Measurements from ENCODE around the gene MYH11.
"Not testable (repeated sequence)": the region's sequence is repeated elsewhere in the genome, so short reads cannot be mapped to it uniquely, and the experiment has no call there.

MYH11 gene

DNA sequence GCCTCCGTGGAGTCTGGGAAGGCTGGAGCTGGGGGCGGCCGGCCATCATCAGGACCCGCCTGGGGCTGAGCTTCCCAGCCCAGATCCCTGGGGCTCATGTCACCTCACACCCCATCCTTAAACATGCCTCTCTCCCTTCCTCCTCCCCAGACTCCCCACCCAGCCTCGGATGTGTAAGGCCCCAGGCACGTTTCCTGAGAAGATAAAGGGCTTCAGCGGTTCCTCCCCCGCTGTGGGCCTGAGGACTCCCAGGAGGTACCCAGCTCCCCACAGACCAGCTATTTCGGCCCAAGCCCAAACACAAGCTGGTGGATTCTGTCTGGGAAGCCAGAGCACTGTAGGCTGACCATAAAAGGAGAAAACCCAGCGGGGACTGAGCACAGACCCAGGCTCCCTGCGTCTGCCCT lies 49.2 kb downstream of the MYH11 start:
- Histone ChIP-seq H3K9ac (ENCODE audit: insufficient read length) (no peak overlapping the region), H3K4me3 (no peak overlapping the region), H3K27ac (no peak overlapping the region), H3K9me3 (ENCODE audit: low read depth, low read length) (no peaks in the 10 kb centered on the region), H3K36me3 (ENCODE audit: insufficient read depth, low read length) (no peaks in the 10 kb centered on the region)
- no peak for DNase-seq (ENCODE audit: low read depth, low spot score)
- TF ChIP-seq POLR2AphosphoS5 (IDR thresholded peaks at IDR 0.05; ENCODE audit: borderline replicate concordance, low read depth, low read length) (no peak), EZH2 (IDR thresholded peaks at IDR 0.05) (no peak), FOXP2 (optimal IDR thresholded peaks at IDR 0.05; ENCODE audit: control extremely low read depth, extremely low read length, insufficient read depth) (no peak)

DNA sequence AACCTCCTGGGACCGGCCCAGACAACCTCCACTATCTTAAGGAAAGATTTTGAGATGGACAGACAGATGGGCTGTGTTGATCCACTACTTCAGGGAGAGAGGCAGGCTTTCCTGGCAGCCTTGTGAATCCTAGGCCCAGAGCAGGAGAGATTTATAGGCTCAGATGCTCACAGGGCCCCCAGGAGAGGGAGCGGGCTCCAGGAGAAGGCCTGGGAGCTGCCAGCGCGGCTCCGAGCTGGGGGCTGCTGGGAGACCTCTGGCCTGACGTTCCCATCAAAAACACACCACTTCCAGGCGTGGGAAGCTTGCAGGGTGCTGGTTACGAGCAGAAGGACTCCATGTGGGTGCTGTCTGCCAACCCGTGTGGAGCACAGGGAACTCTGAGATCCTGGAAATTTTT lies 53.2 kb downstream of the MYH11 start:
- H3K36me3 ChIP-seq (ENCODE audit: insufficient read depth, low read length): no peaks in the 10 kb centered on the region
- TF ChIP-seq POLR2AphosphoS5 (IDR thresholded peaks at IDR 0.05; ENCODE audit: borderline replicate concordance, low read depth, low read length) (no peak), FOXP2 (optimal IDR thresholded peaks at IDR 0.05; ENCODE audit: control extremely low read depth, extremely low read length, insufficient read depth) (no peak), EZH2 (IDR thresholded peaks at IDR 0.05) (no peak)
- no peaks in the 10 kb centered on the region for H3K9me3 ChIP-seq (ENCODE audit: low read depth, low read length)
- no peak overlapping the region for H3K4me3 ChIP-seq
- H3K9ac ChIP-seq (ENCODE audit: insufficient read length): no peak overlapping the region
- DNase-seq (ENCODE audit: low read depth, low spot score): no peak
- H3K27ac ChIP-seq: no peak overlapping the region

DNA sequence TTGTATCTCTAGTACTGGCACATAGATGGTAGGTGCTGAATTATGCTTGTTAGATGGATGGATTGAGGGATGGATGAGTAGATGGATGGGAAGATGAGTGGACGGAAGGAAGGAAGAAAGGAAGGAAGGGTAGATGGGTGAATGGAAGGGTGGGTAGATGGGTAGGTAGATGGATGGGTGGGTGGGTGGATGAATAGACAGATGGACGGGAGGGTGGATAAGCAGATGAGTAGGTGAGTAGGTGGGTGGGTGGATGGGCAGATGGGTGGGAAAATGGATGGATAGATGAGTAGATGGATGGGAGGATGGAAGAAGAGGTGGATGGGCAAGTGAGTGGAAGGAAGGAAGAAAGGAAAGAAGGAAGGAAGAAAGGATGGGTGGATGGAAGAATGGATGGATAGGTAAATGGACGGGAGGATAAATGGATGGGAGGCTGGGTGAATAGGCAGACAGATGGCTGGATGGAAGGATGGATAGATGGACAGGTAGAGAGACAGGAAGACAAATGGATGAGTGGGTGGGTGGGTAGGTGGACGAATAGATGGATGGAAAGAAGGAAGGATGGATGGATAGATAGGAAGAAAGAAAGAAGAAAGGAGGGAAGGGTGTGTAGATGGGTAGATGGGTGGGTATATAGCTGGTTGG lies 56.9 kb downstream of the MYH11 start:
- no peak overlapping the region for H3K4me3 ChIP-seq
- no peaks in the 10 kb centered on the region for H3K9me3 ChIP-seq (ENCODE audit: low read depth, low read length)
- no peak overlapping the region for H3K27ac ChIP-seq
- H3K36me3 ChIP-seq (ENCODE audit: insufficient read depth, low read length): no peaks in the 10 kb centered on the region
- TF ChIP-seq POLR2AphosphoS5 (IDR thresholded peaks at IDR 0.05; ENCODE audit: borderline replicate concordance, low read depth, low read length): no peak
- TF ChIP-seq FOXP2 (optimal IDR thresholded peaks at IDR 0.05; ENCODE audit: control extremely low read depth, extremely low read length, insufficient read depth): no peak
- TF ChIP-seq EZH2 (IDR thresholded peaks at IDR 0.05): no peak
- no peak overlapping the region for H3K9ac ChIP-seq (ENCODE audit: insufficient read length)
- no peak for DNase-seq (ENCODE audit: low read depth, low spot score)

DNA sequence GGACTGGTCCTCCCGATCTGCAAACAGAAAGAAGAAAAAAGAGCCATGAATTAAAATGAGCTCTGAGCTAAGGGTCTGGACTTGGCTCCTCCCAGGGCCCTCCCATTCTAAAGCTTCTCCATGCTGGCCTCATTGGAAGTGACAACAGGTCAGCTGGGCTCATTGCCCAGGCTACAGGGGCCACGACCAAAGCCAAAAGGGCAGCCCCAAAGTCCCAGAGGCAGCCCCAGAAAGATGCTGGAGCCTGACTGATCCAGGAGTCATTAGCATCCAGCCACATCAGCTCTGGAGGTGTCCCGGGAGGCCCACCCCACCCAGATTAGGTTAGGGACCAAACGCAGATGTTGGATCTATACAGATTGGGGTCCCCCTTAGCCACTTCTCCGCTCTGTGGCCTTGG lies 58.2 kb downstream of the MYH11 start:
- Histone ChIP-seq H3K9ac (ENCODE audit: insufficient read length) (no peak overlapping the region), H3K4me3 (no peak overlapping the region), H3K9me3 (ENCODE audit: low read depth, low read length) (no peaks in the 10 kb centered on the region), H3K27ac (no peak overlapping the region), H3K36me3 (ENCODE audit: insufficient read depth, low read length) (no peaks in the 10 kb centered on the region)
- no peak for DNase-seq (ENCODE audit: low read depth, low spot score)
- TF ChIP-seq FOXP2 (optimal IDR thresholded peaks at IDR 0.05; ENCODE audit: control extremely low read depth, extremely low read length, insufficient read depth) (no peak), POLR2AphosphoS5 (IDR thresholded peaks at IDR 0.05; ENCODE audit: borderline replicate concordance, low read depth, low read length) (no peak), EZH2 (IDR thresholded peaks at IDR 0.05) (no peak)

DNA sequence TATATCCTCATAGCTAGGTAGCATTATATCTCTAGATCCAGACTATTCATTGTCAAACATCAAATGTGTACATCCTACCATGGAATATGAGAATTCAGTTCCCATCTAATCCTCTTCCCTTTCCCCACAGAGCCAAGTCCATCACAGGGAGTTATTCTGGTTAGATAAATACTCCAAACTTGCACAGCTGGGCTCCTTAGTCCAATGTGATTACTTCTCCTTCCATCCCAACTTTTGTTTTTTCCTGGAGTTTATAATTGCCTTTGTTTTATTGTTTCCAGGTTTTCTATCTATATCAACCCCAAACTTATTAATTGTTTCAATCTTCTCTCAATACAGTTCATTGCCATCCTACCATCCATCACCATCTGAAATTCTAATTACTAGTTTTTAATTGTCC lies 59.9 kb downstream of the MYH11 start:
- no peak for DNase-seq (ENCODE audit: low read depth, low spot score)
- no peak for TF ChIP-seq EZH2 (IDR thresholded peaks at IDR 0.05)
- H3K9me3 ChIP-seq (ENCODE audit: low read depth, low read length): no peaks in the 10 kb centered on the region

DNA sequence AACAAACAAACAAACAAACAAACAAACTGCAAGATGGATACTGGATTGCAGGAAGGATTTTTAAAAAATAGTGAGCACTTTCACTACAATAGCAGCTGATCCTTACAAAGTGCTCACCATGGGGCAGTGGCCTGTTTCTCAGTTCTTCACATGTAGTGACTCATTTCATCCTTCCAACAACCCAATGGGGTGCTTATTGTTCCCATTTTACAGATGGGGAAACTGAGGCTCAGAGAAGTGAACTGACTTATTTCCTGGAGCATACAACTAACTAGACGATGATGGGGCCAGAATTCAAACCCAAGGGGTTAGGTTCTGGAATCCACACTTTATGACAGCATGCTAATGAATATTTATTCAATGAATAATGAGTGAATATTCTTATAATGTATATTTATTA lies 61.2 kb downstream of the MYH11 start:
- TF ChIP-seq EZH2 (IDR thresholded peaks at IDR 0.05) (no peak), POLR2AphosphoS5 (IDR thresholded peaks at IDR 0.05; ENCODE audit: borderline replicate concordance, low read depth, low read length) (no peak), FOXP2 (optimal IDR thresholded peaks at IDR 0.05; ENCODE audit: control extremely low read depth, extremely low read length, insufficient read depth) (no peak)
- no peak for DNase-seq (ENCODE audit: low read depth, low spot score)
- no peaks in the 10 kb centered on the region for H3K36me3 ChIP-seq (ENCODE audit: insufficient read depth, low read length)
- no peak overlapping the region for H3K27ac ChIP-seq
- H3K9ac ChIP-seq (ENCODE audit: insufficient read length): no peak overlapping the region
- H3K9me3 ChIP-seq (ENCODE audit: low read depth, low read length): no peaks in the 10 kb centered on the region
- H3K4me3 ChIP-seq: no peak overlapping the region

More for the DNA sequence above, 59.9 kb downstream of the MYH11 start:
- Histone ChIP-seq H3K36me3 (ENCODE audit: insufficient read depth, low read length) (no peaks in the 10 kb centered on the region), H3K9ac (ENCODE audit: insufficient read length) (no peak overlapping the region), H3K27ac (no peak overlapping the region), H3K4me3 (no peak overlapping the region)

DNA sequence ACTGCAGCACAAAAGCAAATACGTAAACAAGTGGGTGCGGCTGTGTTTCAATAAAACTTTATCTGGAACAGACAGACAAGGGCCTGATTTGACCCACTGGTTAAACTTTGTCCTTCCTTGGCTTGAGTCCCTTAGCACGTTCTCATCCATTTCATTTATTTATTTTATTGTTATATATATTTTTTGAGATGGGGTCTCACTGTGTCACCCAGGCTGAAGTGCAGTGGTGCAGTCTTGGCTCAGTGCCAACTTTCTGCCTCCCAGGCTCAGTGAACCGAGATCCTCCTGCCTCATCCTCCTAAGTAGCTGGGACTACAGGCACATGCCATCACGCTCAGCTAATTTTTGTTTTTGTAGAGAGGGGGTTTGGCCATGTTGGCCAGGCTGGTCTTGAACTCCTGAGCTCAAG lies 64.3 kb downstream of the MYH11 start:
- DNase-seq (ENCODE audit: low read depth, low spot score): no peak
- Histone ChIP-seq H3K9ac (ENCODE audit: insufficient read length) (no peak overlapping the region), H3K9me3 (ENCODE audit: low read depth, low read length) (no peaks in the 10 kb centered on the region), H3K36me3 (ENCODE audit: insufficient read depth, low read length) (no peaks in the 10 kb centered on the region), H3K4me3 (no peak overlapping the region), H3K27ac (no peak overlapping the region)
- TF ChIP-seq EZH2 (IDR thresholded peaks at IDR 0.05) (no peak), POLR2AphosphoS5 (IDR thresholded peaks at IDR 0.05; ENCODE audit: borderline replicate concordance, low read depth, low read length) (no peak), FOXP2 (optimal IDR thresholded peaks at IDR 0.05; ENCODE audit: control extremely low read depth, extremely low read length, insufficient read depth) (no peak)

DNA sequence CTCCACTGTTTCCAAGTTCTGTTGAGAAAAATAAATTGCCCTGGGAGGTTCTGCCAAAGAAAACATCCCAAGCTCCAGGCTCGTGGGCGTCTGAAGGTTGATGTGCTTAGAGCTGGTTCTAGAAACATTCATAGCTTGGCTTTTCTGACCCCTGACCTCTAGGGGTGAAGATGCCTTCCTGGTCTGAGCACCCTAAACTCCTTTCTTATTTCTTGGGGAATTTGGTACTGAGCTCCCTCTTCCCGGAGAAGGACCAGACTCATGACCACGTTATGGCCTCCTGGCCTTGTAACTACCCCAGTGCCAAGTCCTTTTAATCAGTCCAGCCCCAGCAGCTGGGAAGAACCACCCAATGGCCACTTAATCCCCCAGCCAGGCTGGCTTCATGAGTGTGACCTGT lies 66.4 kb downstream of the MYH11 start:
- Histone ChIP-seq H3K36me3 (ENCODE audit: insufficient read depth, low read length) (no peaks in the 10 kb centered on the region), H3K27ac (no peak overlapping the region)
- TF ChIP-seq POLR2AphosphoS5 (IDR thresholded peaks at IDR 0.05; ENCODE audit: borderline replicate concordance, low read depth, low read length) (no peak), EZH2 (IDR thresholded peaks at IDR 0.05) (no peak), FOXP2 (optimal IDR thresholded peaks at IDR 0.05; ENCODE audit: control extremely low read depth, extremely low read length, insufficient read depth) (no peak)

DNA sequence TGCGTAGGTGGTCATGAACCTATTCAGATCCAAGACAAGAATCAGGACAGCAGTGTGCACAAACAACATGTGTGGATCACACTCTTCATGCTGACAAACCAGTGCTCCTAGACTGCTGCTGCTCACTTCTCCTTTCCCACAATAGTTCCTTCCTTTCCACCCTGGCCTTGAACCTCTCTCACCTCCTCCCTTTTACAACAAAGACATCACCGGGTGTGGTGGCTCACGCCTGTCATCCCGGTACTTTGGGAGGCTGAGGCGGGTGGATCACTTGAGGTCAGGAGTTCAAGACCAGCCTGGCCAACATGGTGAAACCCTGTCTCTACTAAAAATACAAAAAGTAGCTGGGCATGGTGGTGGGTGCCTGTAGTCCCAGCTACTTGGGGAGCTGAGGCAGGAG lies 67.0 kb downstream of the MYH11 start:
- DNase-seq (ENCODE audit: low read depth, low spot score); H3K9ac ChIP-seq (ENCODE audit: insufficient read length); H3K36me3 ChIP-seq (ENCODE audit: insufficient read depth, low read length); H3K9me3 ChIP-seq (ENCODE audit: low read depth, low read length); H3K4me3 ChIP-seq; H3K27ac ChIP-seq: not testable (repeated sequence)

More for the DNA sequence above, 66.4 kb downstream of the MYH11 start:
- H3K4me3 ChIP-seq: no peak overlapping the region
- no peak for DNase-seq (ENCODE audit: low read depth, low spot score)
- no peak overlapping the region for H3K9ac ChIP-seq (ENCODE audit: insufficient read length)
- no peaks in the 10 kb centered on the region for H3K9me3 ChIP-seq (ENCODE audit: low read depth, low read length)
